ENCODE results near the gene MINDY2. TPM values are rescaled to one million over a fixed set of nuclear protein-coding genes. Genes with fewer than 3 reads are reported as not detected.

Gene MINDY2
- total and polyA plus RNA-seq, 2 of the 8 experiments (the other 6 are each of a cell fraction or from before 2014, with no cell fraction given), result 3.1 to 25.7 TPM

GRCh38 chr15:58748852-58749531, 22.1 kb upstream of the MINDY2 start (continued):
- TF ChIP-seq SRF (IDR thresholded peaks at IDR 0.05; ENCODE audit: low read depth, low read length) (no peak), KDM4A (IDR thresholded peaks at IDR 0.05; ENCODE audit: low read depth, low read length, severe bottlenecking) (peak; percentile 91), HDAC2 (IDR thresholded peaks at IDR 0.05; ENCODE audit: borderline replicate concordance in 1 of 2, low read depth in 2 of 2, low read length in 2 of 2) (peak in 1 of 2 experiments; percentile 80; a peak in 1 of 4 replicates), TBP (IDR thresholded peaks at IDR 0.05; ENCODE audit: low read depth, low read length) (no peak; the same call in 1 of the 2 replicates), CBX8 (IDR thresholded peaks at IDR 0.05; ENCODE audit: borderline replicate concordance, low read depth, low read length) (no peak), BACH1 (IDR thresholded peaks at IDR 0.05; ENCODE audit: low read length) (no peak), ASH2L (IDR thresholded peaks at IDR 0.05; ENCODE audit: low read length) (peak; percentile 83), POLR2AphosphoS5 (IDR thresholded peaks at IDR 0.05; ENCODE audit: low read depth, low read length) (peak; percentile 81), SUZ12 (IDR thresholded peaks at IDR 0.05; ENCODE audit: low read length) (no peak), NANOG (IDR thresholded peaks at IDR 0.05; ENCODE audit: insufficient read depth, low read depth, low read length, poor library complexity, severe bottlenecking) (no peak)

All from H1 (cell line).